Sigmoid colon (tissue), 7 donors: Measurements from ENCODE around the gene PLTP. TPM values are rescaled to one million over a fixed set of nuclear protein-coding genes. Genes with fewer than 3 reads are reported as not detected.

Experiments used
- DNase-seq: peaks from one replicate; pipeline ENCODE4 v3.0.0-alpha.2; 2019
- H3K27ac ChIP-seq, 4 donors: fragments of 200-600 bp; sonication (generic); one replicate each; pipeline ENCODE4 v1.5.1; 2016 to 2019; ENCODE audit warnings: mild to moderate bottlenecking in 1 of 4
- H3K27me3 ChIP-seq, 3 donors: fragments of 200-600 bp; sonication (generic); one replicate each; pipeline ENCODE4 v1.5.1; 2019; ENCODE audit warnings: mild to moderate bottlenecking in 1 of 3
- H3K36me3 ChIP-seq, 4 donors: fragments of 200-600 bp; sonication (generic); one replicate each; pipeline ENCODE4 v1.5.1; 2016 to 2019
- H3K4me1 ChIP-seq, 4 donors: fragments of 200-600 bp; sonication (generic); one replicate each; pipeline ENCODE4 v1.5.1; 2017 to 2019
- H3K4me3 ChIP-seq, 4 donors: fragments of 200-600 bp; sonication (generic); one replicate each; pipeline ENCODE4 v1.5.1; 2017 to 2019; ENCODE audit warnings: mild to moderate bottlenecking in 2 of 4, moderate library complexity in 1 of 4
- H3K9me3 ChIP-seq, 4 donors: fragments of 200-600 bp in 3 of 4; sonication (generic) in 3 of 4; one replicate each; pipeline versions ENCODE4 v1.5.1 to v1.6.1; 2013 to 2019
- CTCF ChIP-seq, 4 experiments: fragments of 450-650 bp in 3 of 4; fragments of 200-600 bp in 1 of 4; IDR thresholded peaks; one replicate each; pipeline ENCODE4 v1.5.1; 2016 to 2019; ENCODE audit warnings: antibody characterized with exemption in 4 of 4, mild to moderate bottlenecking in 3 of 4, moderate library complexity in 2 of 4
- EP300 ChIP-seq, 4 donors: sonication (generic); formaldehyde crosslinking; IDR thresholded peaks; one replicate each; pipeline ENCODE4 v1.6.1; 2017; ENCODE audit warnings: antibody characterized with exemption in 4 of 4
- POLR2A ChIP-seq, 2 donors: fragments of 450-650 bp; IDR thresholded peaks; one replicate each; pipeline ENCODE4 v1.6.1; 2016; ENCODE audit warnings: antibody characterized with exemption in 2 of 2, mild to moderate bottlenecking in 2 of 2, moderate library complexity in 2 of 2
- POLR2AphosphoS5 ChIP-seq, 4 donors: sonication (generic); formaldehyde crosslinking; IDR thresholded peaks; one replicate each; pipeline ENCODE4 v1.6.1; 2017; ENCODE audit warnings: antibody characterized with exemption in 4 of 4
- WGBS, 2 donors: extraction: QIAGEN DNeasy Blood & Tissue Kit; methylation state at CpG; one replicate each; pipeline ENCODE4 v1.1.7; 2013; 5-methylcytosine and 5-hydroxymethylcytosine counted together
- intact Hi-C: fragments of 100-400 bp; cut with DNase I; formaldehyde crosslinking; loops from one replicate; pipeline ENCODE4 v1.15.1; 2023
- polyA plus RNA-seq, 3 donors: library from polyadenylated mRNA; stranded (reverse); fragments of 200-250 nt; gene quantifications; one replicate each; pipeline ENCODE4 v1.2.3, GENCODE V29; 2013
- total RNA-seq, 4 donors: library from RNA; depleted of rRNA; stranded (reverse); fragments of >200 nt; gene quantifications; one replicate each; pipeline ENCODE4 v1.1.0, GENCODE V29; 2016
- donor health status: healthy with polysubstance abuse.
- donor health status: Bipolar disorder and iron deficiency.
- donor health status: healthy.

Gene PLTP
- total and polyA plus RNA-seq, 7 donors, result 36.6 to 296 (median 68.7) TPM

GRCh38 chr20:45913116-45913515 lies 1.2 kb upstream of the PLTP start:
- Histone ChIP-seq H3K27ac (peak overlapping the region in 2 of 4 donors; percentile 84 to 92), H3K4me1 (peaks cover 0 to 26% (median 19%) of the 10 kb centered on the region in 4 donors), H3K9me3 (no peaks in the 10 kb centered on the region), H3K4me3 (no peak overlapping the region), H3K36me3 (no peaks in the 10 kb centered on the region), H3K27me3 (no peaks in the 10 kb centered on the region)
- intact Hi-C loops, result no loop called here
- TF ChIP-seq EP300 (IDR thresholded peaks at IDR 0.05), result no peak
- no peak for TF ChIP-seq POLR2A (IDR thresholded peaks at IDR 0.05)
- no peak for TF ChIP-seq CTCF (IDR thresholded peaks at IDR 0.05)
- no peak for TF ChIP-seq POLR2AphosphoS5 (IDR thresholded peaks at IDR 0.05)
- no peak for DNase-seq
- 64 to 68% methylated on average over 5 of the region's 5 CpGs for WGBS, 2 donors

GRCh38 chr20:45912344-45912682 lies 358 bp upstream of the PLTP start:
- peaks cover 0 to 5% (median 1%) of the 10 kb centered on the region in 4 donors for H3K36me3 ChIP-seq
- no peak for TF ChIP-seq POLR2A (IDR thresholded peaks at IDR 0.05)
- TF ChIP-seq POLR2AphosphoS5 (IDR thresholded peaks at IDR 0.05), result no peak
- TF ChIP-seq CTCF (IDR thresholded peaks at IDR 0.05), result no peak
- TF ChIP-seq EP300 (IDR thresholded peaks at IDR 0.05), result no peak
- H3K27me3 ChIP-seq, result no peaks in the 10 kb centered on the region
- DNase-seq, result no peak
- peaks cover 0 to 20% (median 19%) of the 10 kb centered on the region in 4 donors for H3K4me1 ChIP-seq
- peak overlapping the region; percentile 82 to 92 (median 84) for H3K27ac ChIP-seq
- WGBS, 2 donors, result 34 to 44% methylated on average over 4 of the region's 4 CpGs
- H3K4me3 ChIP-seq, result peak overlapping the region; percentile 45 to 58 (median 50)
- no peaks in the 10 kb centered on the region for H3K9me3 ChIP-seq
- intact Hi-C loops, result no loop called here

GRCh38 chr20:45910670-45911485 lies 1.1 kb downstream of the PLTP start:
- Histone ChIP-seq H3K4me1 (peaks cover 0 to 20% (median 19%) of the 10 kb centered on the region in 4 donors), H3K27ac (peak overlapping the region; percentile 82 to 92 (median 84)), H3K4me3 (peak overlapping the region; percentile 45 to 58 (median 50)), H3K9me3 (no peaks in the 10 kb centered on the region), H3K36me3 (peaks cover 0 to 6% (median 2%) of the 10 kb centered on the region in 4 donors), H3K27me3 (no peaks in the 10 kb centered on the region)
- WGBS, 2 donors, result 3% methylated on average over 43 of the region's 43 CpGs
- no peak for TF ChIP-seq EP300 (IDR thresholded peaks at IDR 0.05)
- peak; percentile 85 to 96 (median 91) for TF ChIP-seq POLR2AphosphoS5 (IDR thresholded peaks at IDR 0.05)
- peak; percentile 65 to 67 for TF ChIP-seq POLR2A (IDR thresholded peaks at IDR 0.05)
- TF ChIP-seq CTCF (IDR thresholded peaks at IDR 0.05), result no peak
- intact Hi-C loops, result loop anchor here (1.0 kb wide), 2 partner anchors 20 to 22 kb away; partner anchors contain the start of genes CTSA and NEURL2
- peak; percentile 100 for DNase-seq

GRCh38 chr20:45909817-45910669 lies 1.9 kb downstream of the PLTP start:
- intact Hi-C loops, result loop anchor here (1.0 kb wide), 1 partner anchor 19 kb away; the partner anchor contains the start of genes CTSA and NEURL2
- WGBS, 2 donors, result 80 to 82% methylated on average over 22 of the region's 22 CpGs
- Histone ChIP-seq H3K9me3 (no peaks in the 10 kb centered on the region), H3K4me3 (peak overlapping the region in 2 of 4 donors; percentile 54 to 58), H3K4me1 (peaks cover 0 to 20% (median 19%) of the 10 kb centered on the region in 4 donors), H3K27me3 (no peaks in the 10 kb centered on the region), H3K27ac (peak overlapping the region; percentile 40 to 92 (median 66)), H3K36me3 (peaks cover 0 to 12% (median 3%) of the 10 kb centered on the region in 4 donors)
- DNase-seq, result no peak
- no peak for TF ChIP-seq POLR2A (IDR thresholded peaks at IDR 0.05)
- TF ChIP-seq EP300 (IDR thresholded peaks at IDR 0.05), result no peak
- TF ChIP-seq POLR2AphosphoS5 (IDR thresholded peaks at IDR 0.05), result no peak
- TF ChIP-seq CTCF (IDR thresholded peaks at IDR 0.05), result no peak
